Keratinocyte (primary cell): Measurements from ENCODE around the gene GNA14. TPM values are rescaled to one million over a fixed set of nuclear protein-coding genes. Genes with fewer than 3 reads are reported as not detected.
A peak's percentile ranks its signal among the peaks of the same experiment; 100 is the strongest.

Source experiments
- DNase-seq: peaks from one replicate; pipeline ENCODE4 v3.0.0-alpha.2; 2011; ENCODE audit warnings: low read depth, missing footprints, low spot score
- FAIRE-seq: peaks from 2 replicates; lab custom pipeline; 2011; peaks lifted over from hg19 to GRCh38; lab: Jason Lieb, UNC
- H2AFZ ChIP-seq: 2 replicates; pipeline ENCODE4 v1.6.0; 2012; ENCODE audit warnings: low read length, control low read depth, inconsistent platforms; ENCODE audit not compliant: control insufficient read depth
- H3K27ac ChIP-seq: 2 replicates; pipeline ENCODE4 v1.5.1; 2011; ENCODE audit warnings: low read length; ENCODE audit not compliant: control insufficient read depth, insufficient read depth
- H3K27me3 ChIP-seq: 3 replicates; pipeline ENCODE4 v1.6.0; 2011; ENCODE audit warnings: low read length; ENCODE audit not compliant: control insufficient read depth, insufficient read depth; ENCODE audit errors: extremely low read depth
- H3K36me3 ChIP-seq, 2 experiments: 2 replicates in 1 of 2; 3 replicates in 1 of 2; pipeline ENCODE4 v1.5.1; 2011; ENCODE audit warnings: low read length in 2 of 2, mild to moderate bottlenecking in 1 of 2; ENCODE audit not compliant: control insufficient read depth in 2 of 2, insufficient read depth in 2 of 2; ENCODE audit errors: extremely low read depth in 1 of 2
- H3K4me1 ChIP-seq: 3 replicates; pipeline ENCODE4 v1.5.1; 2011; ENCODE audit warnings: low read length; ENCODE audit not compliant: control insufficient read depth, insufficient read depth; ENCODE audit errors: extremely low read depth
- H3K4me2 ChIP-seq: 3 replicates; pipeline ENCODE4 v1.6.0; 2011; ENCODE audit warnings: low read depth, low read length; ENCODE audit not compliant: control insufficient read depth, insufficient read depth; ENCODE audit errors: extremely low read depth
- H3K4me3 ChIP-seq, 3 experiments: fragments of 200-600 bp in 1 of 3; sonication (generic) in 1 of 3; 2 replicates in 2 of 3; 3 replicates in 1 of 3; pipeline ENCODE4 v1.5.1; 2011 to 2016; ENCODE audit warnings: low read length in 3 of 3, mild to moderate bottlenecking in 3 of 3, control low read depth in 2 of 3, inconsistent platforms in 1 of 3, low read depth in 1 of 3, mixed read lengths in 1 of 3, mixed run types in 1 of 3, moderate library complexity in 1 of 3; ENCODE audit not compliant: control insufficient read depth in 2 of 3, insufficient read depth in 2 of 3; ENCODE audit errors: extremely low read depth in 1 of 3
- H3K79me2 ChIP-seq: 2 replicates; pipeline ENCODE4 v1.6.0; 2012; ENCODE audit warnings: low read length; ENCODE audit not compliant: control insufficient read depth, insufficient read depth
- H3K9ac ChIP-seq: 3 replicates; pipeline ENCODE4 v1.6.0; 2011; ENCODE audit warnings: low read length; ENCODE audit not compliant: control insufficient read depth, insufficient read depth; ENCODE audit errors: extremely low read depth
- H3K9me1 ChIP-seq: 3 replicates; pipeline ENCODE4 v1.6.0; 2011; ENCODE audit warnings: low read length; ENCODE audit not compliant: control insufficient read depth, insufficient read depth; ENCODE audit errors: extremely low read depth
- H3K9me3 ChIP-seq: 2 replicates; pipeline ENCODE4 v1.5.1; 2012; ENCODE audit warnings: low read depth, low read length; ENCODE audit not compliant: control insufficient read depth
- H4K20me1 ChIP-seq: 3 replicates; pipeline ENCODE4 v1.6.0; 2011; ENCODE audit warnings: low read length; ENCODE audit not compliant: control insufficient read depth, insufficient read depth; ENCODE audit errors: extremely low read depth
- EZH2 ChIP-seq: IDR thresholded peaks from one replicate; pipeline ENCODE4 v1.6.1; 2012; ENCODE audit warnings: inconsistent platforms, mild to moderate bottlenecking, low read length, moderate library complexity
- dilution Hi-C: fragments of 300-500 bp; cut with MboI; formaldehyde crosslinking; loops from one replicate; pipeline ENCODE4 v1.7.0; 2020; ENCODE audit warnings: low sequenced_read_pairs; ENCODE audit not compliant: extremely low pct_ligation_motif_present
- polyA plus RNA-seq, 5 experiments: library from polyadenylated mRNA; depleted of rRNA in 3 of 5; stranded (reverse) in 3 of 5; stranded (forward) in 1 of 5; unstranded in 1 of 5; fragments of >200 nt; gene quantifications; 1 replicate in 1 of 5; 2 replicates in 3 of 5; 3 replicates in 1 of 5; pipeline versions ENCODE4 v1.2.1 to v1.2.3, GENCODE V29; 2011 to 2012; ENCODE audit warnings: missing spikeins in 2 of 5, low read depth in 1 of 5, low replicate concordance in 1 of 5
- TF ChIP-seq, protein P1 (sequence below), 3 experiments: IDR thresholded peaks in 1 of 3; conservative IDR thresholded peaks in 1 of 3; optimal IDR thresholded peaks in 1 of 3; 2 replicates in 2 of 3; 3 replicates in 1 of 3; pipeline versions ENCODE3 to v1.5.1; 2011; ENCODE audit warnings: low read length in 3 of 3, mild to moderate bottlenecking in 3 of 3, moderate library complexity in 2 of 3, control low read depth in 1 of 3, inconsistent platforms in 1 of 3; ENCODE audit not compliant: insufficient read depth in 2 of 3; ENCODE audit errors: extremely low read depth in 1 of 3

The GNA14 gene
- polyA plus RNA-seq, 1 donor (not counting 4 experiments of a cell fraction or from before 2014, with no cell fraction given) = not detected

DNA sequence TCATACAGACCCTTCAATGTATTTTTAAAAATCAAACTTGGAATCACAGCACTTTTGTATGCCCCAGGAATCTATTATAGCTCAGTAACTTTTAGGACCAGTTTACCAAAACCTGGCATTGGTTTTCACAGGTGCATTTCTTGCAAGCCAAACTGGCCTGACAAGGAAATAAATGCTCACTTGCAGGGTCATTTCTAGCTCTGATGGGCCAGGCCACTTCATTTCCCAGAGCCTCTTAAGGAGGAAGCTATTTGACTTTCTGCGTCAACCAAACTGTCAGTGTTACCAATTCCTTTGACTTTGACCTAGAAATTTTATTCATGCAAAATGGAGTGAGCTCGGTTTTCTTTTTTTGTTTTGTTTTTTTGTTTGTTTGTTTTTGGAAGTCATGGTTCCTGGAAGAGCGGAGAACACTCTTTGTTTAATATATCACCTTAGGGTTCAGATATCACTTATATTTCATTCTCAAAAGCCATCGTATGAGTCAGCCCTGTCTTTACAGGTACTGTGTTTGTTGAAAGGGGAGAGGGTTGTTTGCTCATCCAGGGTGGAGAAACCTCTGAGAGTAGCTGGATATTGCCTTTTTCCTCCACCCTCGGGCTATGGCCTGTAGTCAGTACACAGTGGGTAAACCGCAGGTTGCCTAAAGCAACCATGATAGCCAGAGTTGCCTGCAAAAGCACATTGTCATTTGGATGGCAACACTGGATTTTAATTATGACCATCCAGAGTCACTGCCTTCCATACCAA, 58.9 kb downstream of the GNA14 start:
- H3K4me3 ChIP-seq = no peak overlapping the region
- no peak for FAIRE-seq
- H3K9me1 ChIP-seq = no peaks in the 10 kb centered on the region
- dilution Hi-C loops = no loop called here
- H3K36me3 ChIP-seq = no peaks in the 10 kb centered on the region
- DNase-seq = no peak
- no peaks in the 10 kb centered on the region for H4K20me1 ChIP-seq
- H3K9ac ChIP-seq = no peak overlapping the region
- peaks cover 13% of the 10 kb centered on the region for H3K4me1 ChIP-seq
- H3K27ac ChIP-seq = no peak overlapping the region
- TF ChIP-seq, protein P1, sequence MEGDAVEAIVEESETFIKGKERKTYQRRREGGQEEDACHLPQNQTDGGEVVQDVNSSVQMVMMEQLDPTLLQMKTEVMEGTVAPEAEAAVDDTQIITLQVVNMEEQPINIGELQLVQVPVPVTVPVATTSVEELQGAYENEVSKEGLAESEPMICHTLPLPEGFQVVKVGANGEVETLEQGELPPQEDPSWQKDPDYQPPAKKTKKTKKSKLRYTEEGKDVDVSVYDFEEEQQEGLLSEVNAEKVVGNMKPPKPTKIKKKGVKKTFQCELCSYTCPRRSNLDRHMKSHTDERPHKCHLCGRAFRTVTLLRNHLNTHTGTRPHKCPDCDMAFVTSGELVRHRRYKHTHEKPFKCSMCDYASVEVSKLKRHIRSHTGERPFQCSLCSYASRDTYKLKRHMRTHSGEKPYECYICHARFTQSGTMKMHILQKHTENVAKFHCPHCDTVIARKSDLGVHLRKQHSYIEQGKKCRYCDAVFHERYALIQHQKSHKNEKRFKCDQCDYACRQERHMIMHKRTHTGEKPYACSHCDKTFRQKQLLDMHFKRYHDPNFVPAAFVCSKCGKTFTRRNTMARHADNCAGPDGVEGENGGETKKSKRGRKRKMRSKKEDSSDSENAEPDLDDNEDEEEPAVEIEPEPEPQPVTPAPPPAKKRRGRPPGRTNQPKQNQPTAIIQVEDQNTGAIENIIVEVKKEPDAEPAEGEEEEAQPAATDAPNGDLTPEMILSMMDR (optimal IDR thresholded peaks at IDR 0.05 in 1 of 3, IDR thresholded peaks at IDR 0.05 in 1 of 3, conservative IDR thresholded peaks at IDR 0.05 in 1 of 3; ENCODE audit: extremely low read depth in 1 of 3, insufficient read depth in 2 of 3, low read length in 3 of 3) = no peak
- TF ChIP-seq EZH2 = no peak
- no peak overlapping the region for H3K4me2 ChIP-seq
- no peaks in the 10 kb centered on the region for H3K9me3 ChIP-seq
- H3K79me2 ChIP-seq = no peaks in the 10 kb centered on the region
- H2AFZ ChIP-seq = no peak overlapping the region
- H3K27me3 ChIP-seq = no peaks in the 10 kb centered on the region

GRCh38 chr9:77588271-77588937, 59.7 kb downstream of the GNA14 start:
- peak; percentile 1 for DNase-seq
- H3K4me3 ChIP-seq = no peak overlapping the region

More at GRCh38 chr9:77588271-77588937, 59.7 kb downstream of the GNA14 start:
- H3K27ac ChIP-seq = no peak overlapping the region
- H3K9me3 ChIP-seq = no peaks in the 10 kb centered on the region
- H2AFZ ChIP-seq = no peak overlapping the region
- H3K9ac ChIP-seq = no peak overlapping the region
- H3K36me3 ChIP-seq = no peaks in the 10 kb centered on the region
- dilution Hi-C loops = no loop called here
- no peak for TF ChIP-seq EZH2
- TF ChIP-seq, protein P1 (optimal IDR thresholded peaks at IDR 0.05 in 1 of 3, IDR thresholded peaks at IDR 0.05 in 1 of 3, conservative IDR thresholded peaks at IDR 0.05 in 1 of 3; ENCODE audit: extremely low read depth in 1 of 3, insufficient read depth in 2 of 3, low read length in 3 of 3) = no peak
- peak; percentile 66 for FAIRE-seq
- H4K20me1 ChIP-seq = no peaks in the 10 kb centered on the region
- no peaks in the 10 kb centered on the region for H3K9me1 ChIP-seq
- H3K27me3 ChIP-seq = no peaks in the 10 kb centered on the region
- no peak overlapping the region for H3K4me2 ChIP-seq
- H3K4me1 ChIP-seq = peaks cover 13% of the 10 kb centered on the region
- no peaks in the 10 kb centered on the region for H3K79me2 ChIP-seq
